WERI-Rb-1 (cell line): Measurements from ENCODE around the gene SRD5A2.

Experiments used
- DNase-seq: peaks from one replicate; pipeline ENCODE4 v3.0.0-alpha.2; 2020
- H3K27ac ChIP-seq: fragments of 250-450 bp; sonication (Bioruptor Pico); 2 replicates; pipeline ENCODE4 v1.5.1; 2020; ENCODE audit warnings: mild to moderate bottlenecking, moderate library complexity
- H3K27me3 ChIP-seq: fragments of 250-450 bp; sonication (Bioruptor Pico); 2 replicates; pipeline ENCODE4 v1.5.1; 2021; ENCODE audit warnings: mild to moderate bottlenecking, low read depth, moderate library complexity; ENCODE audit not compliant: insufficient read depth, severe bottlenecking
- H3K36me3 ChIP-seq: fragments of 250-450 bp; sonication (Bioruptor Pico); 2 replicates; pipeline ENCODE4 v1.5.1; 2020; ENCODE audit warnings: mild to moderate bottlenecking, moderate library complexity
- H3K4me3 ChIP-seq: 2 replicates; pipeline ENCODE4 v1.5.1; 2011; ENCODE audit warnings: low read depth, mild to moderate bottlenecking, control low read depth, low read length
- H3K9me3 ChIP-seq: fragments of 250-450 bp; sonication (Bioruptor Pico); 2 replicates; pipeline ENCODE4 v1.5.1; 2021; ENCODE audit warnings: mild to moderate bottlenecking, moderate library complexity; ENCODE audit not compliant: severe bottlenecking
- CTCF ChIP-seq: IDR thresholded peaks from 2 replicates; pipeline ENCODE4 v1.5.1; 2011; ENCODE audit warnings: low read depth, mild to moderate bottlenecking, control low read depth, inconsistent platforms, low read length

SRD5A2 gene

DNA sequence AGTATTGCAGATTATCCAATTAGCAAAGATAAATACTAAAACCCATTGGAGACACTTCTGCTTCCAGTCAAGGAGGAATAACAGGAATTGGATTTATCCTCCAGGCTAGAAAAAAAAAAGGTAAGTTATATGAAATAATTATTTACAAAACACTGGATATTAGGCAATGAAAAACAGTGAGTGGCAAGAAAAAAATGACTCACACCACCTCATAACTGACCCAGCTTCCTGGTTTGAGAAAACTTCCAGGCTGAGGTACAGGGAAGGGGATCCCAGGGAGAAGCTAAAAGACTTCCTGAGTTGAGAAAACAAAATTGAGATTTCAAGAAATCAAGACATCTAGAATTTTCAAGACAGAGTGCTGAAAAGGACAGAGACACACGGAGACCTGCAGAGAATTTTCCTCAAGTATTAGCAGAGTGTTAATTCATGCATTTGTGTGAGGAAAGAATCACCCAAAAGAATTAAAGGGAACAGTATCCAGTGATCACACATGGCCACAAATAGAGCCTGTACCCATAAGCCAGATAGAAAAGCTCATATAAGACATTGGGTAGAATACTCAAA lies 17.4 kb downstream of the SRD5A2 start:
- H3K4me3 ChIP-seq, result no peak overlapping the region
- no peak for TF ChIP-seq CTCF
- H3K27me3 ChIP-seq, result peaks cover 23% of the 10 kb centered on the region
- no peaks in the 10 kb centered on the region for H3K9me3 ChIP-seq
- DNase-seq, result no peak
- H3K36me3 ChIP-seq, result no peaks in the 10 kb centered on the region
- no peak overlapping the region for H3K27ac ChIP-seq

GRCh38 chr2:31561823-31562222 lies 18.9 kb downstream of the SRD5A2 start:
- H3K36me3 ChIP-seq, result no peaks in the 10 kb centered on the region
- H3K27ac ChIP-seq, result no peak overlapping the region
- no peak for TF ChIP-seq CTCF
- H3K9me3 ChIP-seq, result no peaks in the 10 kb centered on the region
- H3K4me3 ChIP-seq, result no peak overlapping the region
- DNase-seq, result no peak
- H3K27me3 ChIP-seq, result peaks cover 25% of the 10 kb centered on the region

DNA sequence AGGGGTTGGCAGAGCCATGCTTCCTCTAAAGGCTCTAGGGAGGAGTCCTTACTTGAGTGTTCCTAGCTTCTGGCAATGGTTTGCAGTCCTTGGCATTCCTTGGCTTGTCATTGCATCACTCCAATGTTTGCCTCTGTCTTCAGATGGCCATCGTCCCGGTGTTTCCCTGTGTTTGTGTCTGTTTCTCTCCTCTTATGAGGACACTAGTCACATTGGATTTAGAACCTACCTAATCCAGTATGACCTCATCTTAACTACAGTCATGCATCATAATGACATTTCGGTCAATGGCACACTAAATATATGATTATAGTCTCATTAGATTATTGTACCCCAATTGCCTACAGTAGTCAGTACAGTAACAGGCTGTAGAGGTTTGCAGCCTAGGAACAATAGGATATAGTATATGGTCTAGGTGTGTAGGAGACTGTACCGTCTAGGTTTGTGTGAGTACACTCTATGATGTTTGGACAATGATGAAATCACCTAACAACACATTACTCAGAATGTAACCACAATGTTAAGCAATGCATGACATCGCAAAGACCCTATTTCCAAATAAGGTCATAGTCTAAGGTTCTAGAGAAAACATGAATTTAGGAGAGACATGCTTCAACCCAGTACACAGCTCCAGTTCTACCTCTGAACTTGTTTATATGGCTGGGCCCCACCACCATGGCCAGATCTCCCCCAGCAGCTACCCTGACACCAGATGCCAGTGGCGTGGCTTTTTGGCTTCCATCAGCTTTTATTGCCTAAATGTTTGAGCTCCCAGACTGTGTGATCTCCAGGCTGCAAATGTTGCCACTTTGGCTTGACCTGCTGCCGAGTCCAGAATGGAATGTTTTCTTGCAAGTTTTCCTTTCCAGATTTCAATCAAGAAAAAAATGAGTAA lies 22.1 kb downstream of the SRD5A2 start:
- peaks cover 33% of the 10 kb centered on the region for H3K27me3 ChIP-seq
- no peak overlapping the region for H3K4me3 ChIP-seq
- no peaks in the 10 kb centered on the region for H3K36me3 ChIP-seq
- DNase-seq, result no peak
- no peak for TF ChIP-seq CTCF
- no peak overlapping the region for H3K27ac ChIP-seq
- no peaks in the 10 kb centered on the region for H3K9me3 ChIP-seq

GRCh38 chr2:31556940-31557339 lies 23.8 kb downstream of the SRD5A2 start:
- TF ChIP-seq CTCF, result no peak
- Histone ChIP-seq H3K36me3 (no peaks in the 10 kb centered on the region), H3K9me3 (no peaks in the 10 kb centered on the region), H3K27me3 (peaks cover 41% of the 10 kb centered on the region), H3K27ac (no peak overlapping the region), H3K4me3 (no peak overlapping the region)
- no peak for DNase-seq

DNA sequence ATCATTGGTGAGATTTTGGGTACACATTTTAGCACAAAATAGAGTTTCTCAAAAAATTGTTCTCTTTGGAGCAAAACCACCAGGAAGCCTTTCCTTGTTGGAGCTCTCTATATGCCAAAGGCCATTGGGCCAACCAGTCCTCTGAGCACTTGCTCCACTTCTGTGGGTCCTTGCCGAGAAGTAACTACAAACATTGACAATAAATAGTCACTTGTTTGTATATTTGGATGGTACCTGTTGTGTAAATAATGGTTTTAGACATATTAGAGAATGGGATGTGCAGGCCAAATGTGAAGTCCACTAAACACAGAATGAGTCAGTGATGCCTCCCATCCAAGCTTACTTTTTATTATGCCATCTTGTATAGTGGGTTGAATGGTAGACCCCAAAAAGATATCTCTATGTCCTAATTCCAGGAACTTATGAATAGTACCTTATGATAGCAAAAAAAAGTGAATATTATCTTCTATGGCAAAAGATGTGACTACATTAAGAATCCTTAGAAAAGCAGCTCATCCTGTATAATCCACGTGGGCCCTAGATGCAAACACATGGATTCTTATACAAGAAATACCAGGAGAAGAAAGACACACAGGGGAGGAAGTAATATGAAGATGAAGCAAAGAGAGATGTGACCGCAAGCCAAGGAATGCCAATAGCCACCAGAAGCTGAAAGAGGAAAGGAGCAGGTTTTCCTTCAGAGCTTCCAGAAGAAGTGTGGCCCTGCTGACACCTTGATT lies 24.6 kb downstream of the SRD5A2 start:
- Histone ChIP-seq H3K4me3 (no peak overlapping the region), H3K9me3 (no peaks in the 10 kb centered on the region), H3K27ac (no peak overlapping the region), H3K36me3 (no peaks in the 10 kb centered on the region), H3K27me3 (peaks cover 36% of the 10 kb centered on the region)
- no peak for TF ChIP-seq CTCF
- no peak for DNase-seq
